Measurements from ENCODE around the gene MATK.

- TF ChIP-seq CTCF (IDR thresholded peaks at IDR 0.05) (no peak), POLR2AphosphoS5 (IDR thresholded peaks at IDR 0.05) (no peak), POLR2A (IDR thresholded peaks at IDR 0.05) (no peak)
Observed at GRCh38 chr19:3734310-3734600, 51.9 kb downstream of the MATK start.
